NCI-H446 treated with DMSO at 0.1 percent for 48 hours (cell line): Measurements from ENCODE around the gene RASAL2.
"Not testable (repeated sequence)": the region's sequence is repeated elsewhere in the genome, so short reads cannot be mapped to it uniquely, and the experiment has no call there.

Experiments used
- DNase-seq: peaks from one replicate; lab custom pipeline; 2025; lab: John Stamatoyannopoulos, UW

Gene RASAL2

GRCh38 chr1:178071811-178072210, 22.1 kb upstream of the RASAL2 start:
- DNase-seq: no peak

GRCh38 chr1:178072326-178072725, 21.6 kb upstream of the RASAL2 start:
- DNase-seq: no peak

GRCh38 chr1:178075333-178075732, 18.6 kb upstream of the RASAL2 start:
- DNase-seq: no peak

GRCh38 chr1:178076607-178077006, 17.3 kb upstream of the RASAL2 start:
- no peak for DNase-seq

- no peak for DNase-seq
These were observed 16.0 kb upstream of the RASAL2 start for GRCh38 chr1:178077917-178078316.

- DNase-seq: no peak
These were observed 7.6 kb upstream of the RASAL2 start for GRCh38 chr1:178086294-178086693.

- no peak for DNase-seq
These were observed 7.1 kb upstream of the RASAL2 start for GRCh38 chr1:178086766-178087165.

- DNase-seq: no peak
These were observed 5.3 kb upstream of the RASAL2 start for GRCh38 chr1:178088651-178089050.

GRCh38 chr1:178091454-178091853, 2.5 kb upstream of the RASAL2 start:
- not testable (repeated sequence) for DNase-seq

GRCh38 chr1:178091986-178092745, 1.7 kb upstream of the RASAL2 start:
- no peak for DNase-seq

- no peak for DNase-seq
These were observed 918 bp upstream of the RASAL2 start for GRCh38 chr1:178092878-178093493.

GRCh38 chr1:178093494-178093950, 382 bp upstream of the RASAL2 start:
- DNase-seq: peak; percentile 95

GRCh38 chr1:178094739-178095645, 1.1 kb downstream of the RASAL2 start:
- DNase-seq: no peak

GRCh38 chr1:178096421-178096820, 2.5 kb downstream of the RASAL2 start:
- no peak for DNase-seq

GRCh38 chr1:178098262-178098661, 4.4 kb downstream of the RASAL2 start:
- DNase-seq: no peak

- DNase-seq: no peak
These were observed 7.3 kb downstream of the RASAL2 start for GRCh38 chr1:178101266-178101630.

GRCh38 chr1:178101654-178102053, 7.8 kb downstream of the RASAL2 start:
- DNase-seq: no peak

GRCh38 chr1:178102218-178102617, 8.3 kb downstream of the RASAL2 start:
- no peak for DNase-seq

- no peak for DNase-seq
These were observed 13.9 kb downstream of the RASAL2 start for GRCh38 chr1:178107823-178108222.

- no peak for DNase-seq
These were observed 15.6 kb downstream of the RASAL2 start for GRCh38 chr1:178109348-178110143.

- no peak for DNase-seq
These were observed 21.4 kb downstream of the RASAL2 start for GRCh38 chr1:178115260-178115659.

- DNase-seq: no peak
These were observed 24.6 kb downstream of the RASAL2 start for GRCh38 chr1:178118524-178118923.
